GM12873 (cell line): ENCODE results near the gene LURAP1L.
A peak's percentile ranks its signal among the peaks of the same experiment; 100 is the strongest.

Source experiments
- TF ChIP-seq, protein P1 (sequence below): IDR thresholded peaks from 2 replicates; pipeline ENCODE4 v1.5.1; 2012; ENCODE audit warnings: low read depth, mild to moderate bottlenecking, moderate library complexity, low read length, control low read depth; ENCODE audit not compliant: insufficient read depth; ENCODE audit errors: missing control alignments

LURAP1L gene

GRCh38 chr9:12818431-12819000, 43.7 kb downstream of the LURAP1L start:
- TF ChIP-seq, protein P1, sequence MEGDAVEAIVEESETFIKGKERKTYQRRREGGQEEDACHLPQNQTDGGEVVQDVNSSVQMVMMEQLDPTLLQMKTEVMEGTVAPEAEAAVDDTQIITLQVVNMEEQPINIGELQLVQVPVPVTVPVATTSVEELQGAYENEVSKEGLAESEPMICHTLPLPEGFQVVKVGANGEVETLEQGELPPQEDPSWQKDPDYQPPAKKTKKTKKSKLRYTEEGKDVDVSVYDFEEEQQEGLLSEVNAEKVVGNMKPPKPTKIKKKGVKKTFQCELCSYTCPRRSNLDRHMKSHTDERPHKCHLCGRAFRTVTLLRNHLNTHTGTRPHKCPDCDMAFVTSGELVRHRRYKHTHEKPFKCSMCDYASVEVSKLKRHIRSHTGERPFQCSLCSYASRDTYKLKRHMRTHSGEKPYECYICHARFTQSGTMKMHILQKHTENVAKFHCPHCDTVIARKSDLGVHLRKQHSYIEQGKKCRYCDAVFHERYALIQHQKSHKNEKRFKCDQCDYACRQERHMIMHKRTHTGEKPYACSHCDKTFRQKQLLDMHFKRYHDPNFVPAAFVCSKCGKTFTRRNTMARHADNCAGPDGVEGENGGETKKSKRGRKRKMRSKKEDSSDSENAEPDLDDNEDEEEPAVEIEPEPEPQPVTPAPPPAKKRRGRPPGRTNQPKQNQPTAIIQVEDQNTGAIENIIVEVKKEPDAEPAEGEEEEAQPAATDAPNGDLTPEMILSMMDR: no peak

DNA sequence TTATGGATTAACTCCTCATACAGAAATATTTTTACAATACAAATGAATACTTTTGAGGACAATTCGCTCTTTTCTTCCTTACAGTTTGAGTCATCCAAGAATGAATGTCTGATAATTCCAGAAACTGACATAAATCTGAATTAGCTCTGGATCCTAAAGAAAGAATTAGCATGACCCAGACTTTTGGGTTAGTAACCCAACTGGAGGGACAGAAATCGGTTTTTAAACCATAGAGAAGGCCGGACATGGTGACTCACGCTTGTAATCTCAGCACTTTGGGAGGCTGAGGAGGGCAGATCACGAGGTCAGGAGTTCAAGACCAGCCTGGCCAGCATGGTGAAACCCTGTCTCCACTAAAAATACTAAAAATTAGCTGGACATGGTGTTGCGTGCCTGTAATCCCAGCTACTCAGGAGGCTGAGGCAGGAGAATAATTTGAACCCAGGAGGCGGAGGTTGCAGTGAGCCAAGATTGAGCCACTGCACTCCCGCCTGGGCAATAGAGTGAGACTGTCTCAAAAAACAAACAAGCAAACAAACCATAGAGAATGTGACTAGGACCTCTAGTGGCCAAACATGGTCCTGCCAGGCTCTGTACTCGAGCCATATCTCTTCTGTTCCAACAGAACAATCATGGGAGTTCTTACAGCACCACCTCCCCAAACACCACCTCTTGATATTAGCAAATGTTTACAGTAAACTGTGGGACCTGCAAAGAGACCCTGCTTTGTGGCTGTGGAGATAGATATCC, 44.8 kb downstream of the LURAP1L start:
- TF ChIP-seq, protein P1: peak; percentile 73

- TF ChIP-seq, protein P1: no peak
These were observed 47.3 kb downstream of the LURAP1L start for GRCh38 chr9:12822111-12822510.

GRCh38 chr9:12826924-12827565, 52.2 kb downstream of the LURAP1L start:
- TF ChIP-seq, protein P1: no peak

GRCh38 chr9:12833701-12834100, 58.9 kb downstream of the LURAP1L start:
- TF ChIP-seq, protein P1: no peak

GRCh38 chr9:12838546-12838945, 63.7 kb downstream of the LURAP1L start:
- TF ChIP-seq, protein P1: no peak

DNA sequence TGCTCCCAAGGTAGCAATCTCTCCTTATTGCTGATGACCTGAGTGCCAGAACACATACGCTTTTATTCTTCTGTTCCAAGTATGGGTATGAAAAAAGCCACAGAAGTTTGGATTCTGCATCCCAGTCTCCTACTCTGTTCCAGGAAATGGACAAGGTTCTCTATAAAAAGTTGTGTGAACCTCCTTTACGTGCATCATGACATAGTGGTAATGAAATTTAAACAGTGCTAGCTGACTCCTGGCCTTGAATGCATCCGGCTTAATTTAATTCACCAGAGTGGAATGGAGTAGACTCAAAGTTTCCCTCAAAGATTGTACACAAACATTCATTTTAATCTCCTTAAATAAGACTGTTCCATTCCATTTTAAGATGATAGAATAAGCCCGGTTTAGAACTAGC, 68.9 kb downstream of the LURAP1L start:
- TF ChIP-seq, protein P1: no peak
